DOHH2 (cell line): ENCODE results near the gene WRAP73.

ENCODE experiments used
- H3F3A ChIP-seq: fragments of 200-600 bp; sonication (generic), shearing (Covaris generic); 2 replicates; pipeline ENCODE4 v1.6.0; 2016; ENCODE audit warnings: antibody characterized with exemption, mild to moderate bottlenecking; ENCODE audit not compliant: control insufficient read depth, insufficient read depth
- H3K27ac ChIP-seq: fragments of 200-600 bp; sonication (generic); 2 replicates; pipeline ENCODE4 v1.5.1; 2014; ENCODE audit warnings: low read depth, mild to moderate bottlenecking, low read length, moderate library complexity
- H3K27me3 ChIP-seq: fragments of 200-600 bp; sonication (generic); 2 replicates; pipeline ENCODE4 v1.6.1; 2014; ENCODE audit warnings: mild to moderate bottlenecking, low read length, mixed read lengths; ENCODE audit not compliant: control insufficient read depth
- H3K36me3 ChIP-seq: fragments of 200-600 bp; sonication (generic); 2 replicates; pipeline ENCODE4 v1.6.1; 2014; ENCODE audit warnings: mild to moderate bottlenecking, low read length, moderate library complexity, mixed read lengths; ENCODE audit not compliant: control insufficient read depth
- H3K4me1 ChIP-seq: fragments of 200-600 bp; sonication (generic); 2 replicates; pipeline ENCODE4 v1.6.1; 2014; ENCODE audit warnings: mild to moderate bottlenecking, low read length, mixed read lengths; ENCODE audit not compliant: control insufficient read depth
- H3K4me2 ChIP-seq: fragments of 200-600 bp; sonication (generic); 2 replicates; pipeline ENCODE4 v1.6.0; 2014; ENCODE audit warnings: mild to moderate bottlenecking, low read length, moderate library complexity
- H3K4me3 ChIP-seq: fragments of 200-600 bp; sonication (generic); 2 replicates; pipeline ENCODE4 v1.5.1; 2014; ENCODE audit warnings: mild to moderate bottlenecking, low read length, mixed read lengths
- H3K79me2 ChIP-seq: fragments of 200-600 bp; sonication (generic); 2 replicates; pipeline ENCODE4 v1.6.1; 2014; ENCODE audit warnings: mild to moderate bottlenecking, low read length, mixed read lengths; ENCODE audit not compliant: control insufficient read depth
- H3K9me2 ChIP-seq: fragments of 200-600 bp; sonication (generic); replicated peaks from 2 replicates; pipeline ENCODE4 v1.6.1; 2014; ENCODE audit warnings: mild to moderate bottlenecking, low read length, mixed read lengths; ENCODE audit not compliant: control insufficient read depth
- H3K9me3 ChIP-seq: fragments of 200-600 bp; sonication (generic); 2 replicates; pipeline ENCODE4 v1.6.1; 2014; ENCODE audit warnings: antibody characterized with exemption, low read length, mixed read lengths; ENCODE audit not compliant: control insufficient read depth, insufficient read depth
- H4K20me1 ChIP-seq: fragments of 200-600 bp; sonication (generic); 2 replicates; pipeline ENCODE4 v1.6.0; 2014; ENCODE audit warnings: low read depth, mild to moderate bottlenecking, antibody characterized with exemption, low read length, moderate library complexity; ENCODE audit not compliant: control insufficient read depth, insufficient read depth
- EZH2phosphoT487 ChIP-seq: fragments of 200-600 bp; sonication (generic); IDR thresholded peaks from 2 replicates; pipeline ENCODE4 v1.6.1; 2017; ENCODE audit warnings: borderline replicate concordance, mild to moderate bottlenecking, antibody characterized with exemption, low read length, moderate library complexity, mixed read lengths
- TF ChIP-seq, protein P1 (sequence below): fragments of 200-600 bp; sonication (generic); IDR thresholded peaks from one replicate; pipeline ENCODE4 v1.5.1; 2014; ENCODE audit warnings: antibody characterized with exemption, mild to moderate bottlenecking, low read depth, low read length; ENCODE audit not compliant: poor library complexity, severe bottlenecking

WRAP73 gene

DNA sequence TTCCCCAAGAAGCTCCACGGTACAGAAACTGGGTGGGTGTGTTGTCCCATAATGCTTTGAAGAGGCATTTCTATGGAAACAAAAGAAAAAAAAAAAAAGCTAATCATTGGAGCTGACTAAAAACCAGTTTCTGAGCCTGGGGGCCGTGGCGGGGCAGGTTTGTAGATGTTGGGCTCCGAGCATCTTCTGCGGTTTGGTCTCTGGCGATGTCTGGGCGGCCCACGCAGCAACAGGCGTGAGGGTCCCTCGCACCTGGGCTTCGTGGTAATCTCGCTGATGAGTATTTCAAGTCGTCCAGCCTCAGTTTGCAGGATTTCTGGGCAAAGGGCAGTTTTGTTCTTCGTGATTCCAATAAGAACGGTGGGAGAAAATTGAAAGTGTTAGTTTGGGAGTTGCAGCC lies 9.2 kb upstream of the WRAP73 start:
- H3K79me2 ChIP-seq, result peaks cover 93% of the 10 kb centered on the region

GRCh38 chr1:3658231-3658615 lies 8.3 kb upstream of the WRAP73 start:
- no peak overlapping the region for H3K27ac ChIP-seq
- no peaks in the 10 kb centered on the region for H3K27me3 ChIP-seq
- H4K20me1 ChIP-seq, result no peaks in the 10 kb centered on the region
- H3F3A ChIP-seq, result peaks cover 4% of the 10 kb centered on the region; the same call in 1 of the 2 replicates
- peaks cover 93% of the 10 kb centered on the region for H3K79me2 ChIP-seq
- H3K9me3 ChIP-seq, result no peaks in the 10 kb centered on the region
- H3K36me3 ChIP-seq, result no peaks in the 10 kb centered on the region; the same call in 1 of the 2 replicates
- H3K9me2 ChIP-seq, result no peaks in the 10 kb centered on the region
- TF ChIP-seq, protein P1, sequence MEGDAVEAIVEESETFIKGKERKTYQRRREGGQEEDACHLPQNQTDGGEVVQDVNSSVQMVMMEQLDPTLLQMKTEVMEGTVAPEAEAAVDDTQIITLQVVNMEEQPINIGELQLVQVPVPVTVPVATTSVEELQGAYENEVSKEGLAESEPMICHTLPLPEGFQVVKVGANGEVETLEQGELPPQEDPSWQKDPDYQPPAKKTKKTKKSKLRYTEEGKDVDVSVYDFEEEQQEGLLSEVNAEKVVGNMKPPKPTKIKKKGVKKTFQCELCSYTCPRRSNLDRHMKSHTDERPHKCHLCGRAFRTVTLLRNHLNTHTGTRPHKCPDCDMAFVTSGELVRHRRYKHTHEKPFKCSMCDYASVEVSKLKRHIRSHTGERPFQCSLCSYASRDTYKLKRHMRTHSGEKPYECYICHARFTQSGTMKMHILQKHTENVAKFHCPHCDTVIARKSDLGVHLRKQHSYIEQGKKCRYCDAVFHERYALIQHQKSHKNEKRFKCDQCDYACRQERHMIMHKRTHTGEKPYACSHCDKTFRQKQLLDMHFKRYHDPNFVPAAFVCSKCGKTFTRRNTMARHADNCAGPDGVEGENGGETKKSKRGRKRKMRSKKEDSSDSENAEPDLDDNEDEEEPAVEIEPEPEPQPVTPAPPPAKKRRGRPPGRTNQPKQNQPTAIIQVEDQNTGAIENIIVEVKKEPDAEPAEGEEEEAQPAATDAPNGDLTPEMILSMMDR, result no peak
- no peak for TF ChIP-seq EZH2phosphoT487
- H3K4me2 ChIP-seq, result no peak overlapping the region
- peaks cover 90% of the 10 kb centered on the region for H3K4me1 ChIP-seq
- H3K4me3 ChIP-seq, result no peak overlapping the region

More for the DNA sequence above, 9.2 kb upstream of the WRAP73 start:
- Histone ChIP-seq H3K9me2 (no peaks in the 10 kb centered on the region), H3K4me2 (no peak overlapping the region), H3F3A (peaks cover 8% of the 10 kb centered on the region), H3K4me1 (peaks cover 90% of the 10 kb centered on the region), H4K20me1 (no peaks in the 10 kb centered on the region), H3K27me3 (no peaks in the 10 kb centered on the region), H3K9me3 (no peaks in the 10 kb centered on the region), H3K27ac (no peak overlapping the region), H3K4me3 (no peak overlapping the region), H3K36me3 (no peaks in the 10 kb centered on the region; the same call in 1 of the 2 replicates)
- no peak for TF ChIP-seq EZH2phosphoT487
- TF ChIP-seq, protein P1, result no peak

DNA sequence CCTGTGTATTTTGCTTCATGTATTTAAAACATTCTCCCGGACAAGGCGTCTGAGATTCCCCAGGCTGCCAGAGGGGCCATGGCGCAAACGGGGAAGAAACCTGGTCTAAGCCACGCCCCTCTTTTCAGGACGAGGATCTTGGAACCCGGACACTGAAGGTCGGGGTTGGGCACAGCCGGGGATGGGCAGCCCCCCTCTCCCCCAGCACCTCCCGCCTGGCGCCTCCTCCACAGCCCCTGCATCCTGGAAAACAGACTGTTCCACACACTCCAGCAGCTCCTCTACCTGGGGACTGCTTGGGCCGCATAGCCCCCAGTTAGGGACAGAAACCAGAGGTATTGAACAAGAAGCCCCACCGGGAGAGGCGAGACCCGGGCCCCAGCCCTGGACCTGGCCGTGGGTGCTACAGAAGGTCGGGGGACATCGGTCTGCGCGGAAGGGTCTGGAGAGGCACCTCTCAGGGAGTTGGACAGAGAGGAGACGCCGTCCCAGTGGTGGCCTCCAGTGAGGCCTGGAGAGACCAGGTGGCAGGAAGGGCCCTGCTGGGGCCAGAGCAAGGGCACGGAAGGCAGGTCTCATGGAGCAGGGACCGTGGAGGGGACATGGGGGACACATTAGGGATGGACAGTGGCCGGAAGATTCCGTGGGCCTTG lies 7.8 kb upstream of the WRAP73 start:
- H3K4me3 ChIP-seq, result no peak overlapping the region
- H3K79me2 ChIP-seq, result peaks cover 93% of the 10 kb centered on the region
- peaks cover 86% of the 10 kb centered on the region for H3K4me1 ChIP-seq
- H3K9me3 ChIP-seq, result no peaks in the 10 kb centered on the region
- H3K36me3 ChIP-seq, result no peaks in the 10 kb centered on the region; the same call in 1 of the 2 replicates
- H3K4me2 ChIP-seq, result no peak overlapping the region
- H3K9me2 ChIP-seq, result no peaks in the 10 kb centered on the region
- no peak overlapping the region for H3K27ac ChIP-seq
- TF ChIP-seq, protein P1, result no peak
- no peak for TF ChIP-seq EZH2phosphoT487
- H3F3A ChIP-seq, result peaks cover 5% of the 10 kb centered on the region; the same call in 1 of the 2 replicates
- no peaks in the 10 kb centered on the region for H4K20me1 ChIP-seq
- no peaks in the 10 kb centered on the region for H3K27me3 ChIP-seq
